Kidney (tissue), 14 donors: ENCODE measurements around the gene ZBTB42. TPM values are rescaled to one million over a fixed set of nuclear protein-coding genes. Genes with fewer than 3 reads are reported as not detected.

ENCODE experiments used
- DNase-seq, 5 donors: peaks; one replicate each; pipeline ENCODE4 v3.0.0-alpha.2; 2013 to 2020
- FAIRE-seq: peaks from 2 replicates; lab custom pipeline; 2012; peaks lifted over from hg19 to GRCh38; lab: Jason Lieb, UNC
- H3K27ac ChIP-seq, 2 donors: one replicate each; pipeline ENCODE4 v1.7.0; 2013; ENCODE audit warnings: low read depth in 2 of 2, low read length in 2 of 2, inconsistent platforms in 1 of 2
- H3K27me3 ChIP-seq: one replicate; pipeline ENCODE4 v1.7.1; 2013; ENCODE audit warnings: low read length, inconsistent platforms; ENCODE audit not compliant: control insufficient read depth, insufficient read depth
- H3K36me3 ChIP-seq, 3 donors: one replicate each; pipeline versions ENCODE4 v1.7.0 to v1.7.1; 2013; ENCODE audit warnings: low read length in 3 of 3, control low read depth in 1 of 3, inconsistent platforms in 1 of 3; ENCODE audit not compliant: insufficient read depth in 3 of 3, control insufficient read depth in 2 of 3
- H3K4me1 ChIP-seq, 3 donors: one replicate each; pipeline versions ENCODE4 v1.7.0 to v1.7.1; 2013; ENCODE audit warnings: low read length in 3 of 3, inconsistent platforms in 1 of 3, low read depth in 1 of 3; ENCODE audit not compliant: control insufficient read depth in 2 of 3, insufficient read depth in 2 of 3
- H3K4me3 ChIP-seq, 3 donors: one replicate each; pipeline versions ENCODE4 v1.7.0 to v1.8.1; 2013; ENCODE audit warnings: low read length in 3 of 3, control low read depth in 1 of 3, inconsistent platforms in 1 of 3
- H3K9ac ChIP-seq, 3 donors: one replicate each; pipeline versions ENCODE4 v1.7.0 to v1.7.1; 2013; ENCODE audit warnings: low read length in 3 of 3, control low read depth in 1 of 3, inconsistent platforms in 1 of 3
- H3K9me3 ChIP-seq, 3 donors: one replicate each; pipeline versions ENCODE4 v1.7.0 to v1.7.1; 2013; ENCODE audit warnings: low read length in 3 of 3, control low read depth in 1 of 3, inconsistent platforms in 1 of 3; ENCODE audit not compliant: control insufficient read depth in 2 of 3, insufficient read depth in 1 of 3
- CTCF ChIP-seq: IDR thresholded peaks from 3 replicates; pipeline ENCODE4 v1.5.1; 2012; ENCODE audit warnings: mild to moderate bottlenecking, moderate library complexity, borderline replicate concordance; ENCODE audit not compliant: insufficient read depth; ENCODE audit errors: extremely low read depth
- intact Hi-C: fragments of 100-400 bp; cut with DNase I; formaldehyde crosslinking; loops from one replicate; pipeline ENCODE4 v1.11.1; 2022
- polyA plus RNA-seq: library from polyadenylated mRNA; stranded (reverse); fragments of 350-450 nt; fragmentation: Illumina TruSeq; extraction: RNeasy Lipid Tissue Mini Kit (QIAGEN cat#74804); gene quantifications from one replicate; pipeline ENCODE4 v1.2.3, GENCODE V29; 2014; ENCODE audit warnings: low read depth, low replicate concordance; ENCODE audit not compliant: insufficient read depth
- total RNA-seq: library from RNA; stranded (reverse); fragmentation: NEBNext Ultra II Directional; extraction: Animal tissue kit (Norgen Biotek cat#: 25700); gene quantifications from one replicate; pipeline ENCODE4 v1.2.1, GENCODE V29; 2021
- donor health status: control.
- donor health status: control.
- donor health status: control.
- donor health status: control.
- donor health status: control.
- donor health status: DM: yes; HTN: yes; CAD: no.
- donor health status: Normal renal cell carcinoma (clear cell type).

The ZBTB42 gene
- total and polyA plus RNA-seq, 2 donors from 2014 or later, result 3.9 to 10.0 TPM

GRCh38 chr14:104782086-104782807 is 18.7 kb upstream of the ZBTB42 start:
- H3K27ac ChIP-seq, result no peak overlapping the region
- no peak overlapping the region for H3K4me3 ChIP-seq
- no peaks in the 10 kb centered on the region for H3K4me1 ChIP-seq
- no peaks in the 10 kb centered on the region for H3K27me3 ChIP-seq
- peaks cover 0 to 2% (median 0%) of the 10 kb centered on the region in 3 donors for H3K36me3 ChIP-seq
- no peak overlapping the region for H3K9ac ChIP-seq
- H3K9me3 ChIP-seq, result no peaks in the 10 kb centered on the region
- no peak for DNase-seq
- FAIRE-seq, result no peak
- intact Hi-C loops, result no loop called here
- no peak for TF ChIP-seq CTCF

GRCh38 chr14:104782808-104783139 is 18.1 kb upstream of the ZBTB42 start:
- DNase-seq (no peak), FAIRE-seq (no peak)
- Histone ChIP-seq H3K4me3 (no peak overlapping the region), H3K9ac (no peak overlapping the region), H3K4me1 (no peaks in the 10 kb centered on the region), H3K27me3 (no peaks in the 10 kb centered on the region), H3K9me3 (no peaks in the 10 kb centered on the region), H3K36me3 (peaks cover 0 to 2% (median 0%) of the 10 kb centered on the region in 3 donors), H3K27ac (no peak overlapping the region)
- TF ChIP-seq CTCF, result no peak
- intact Hi-C loops, result no loop called here

GRCh38 chr14:104783484-104784217 is 17.2 kb upstream of the ZBTB42 start:
- TF ChIP-seq CTCF, result no peak
- no peak overlapping the region for H3K9ac ChIP-seq
- no peaks in the 10 kb centered on the region for H3K27me3 ChIP-seq
- H3K4me3 ChIP-seq, result no peak overlapping the region
- H3K4me1 ChIP-seq, result no peaks in the 10 kb centered on the region
- DNase-seq (no peak), FAIRE-seq (no peak)
- H3K36me3 ChIP-seq, result peaks cover 0 to 2% (median 0%) of the 10 kb centered on the region in 3 donors
- H3K9me3 ChIP-seq, result no peaks in the 10 kb centered on the region
- intact Hi-C loops, result no loop called here
- H3K27ac ChIP-seq, result no peak overlapping the region
